ENCODE data around the gene PRKCD.

GRCh38 chr3:53122255-53122932 is 38.6 kb upstream of the PRKCD start:
- no peak for TF ChIP-seq EZH2 (IDR thresholded peaks at IDR 0.05; ENCODE audit: borderline replicate concordance)
- TF ChIP-seq CTCF (IDR thresholded peaks at IDR 0.05; ENCODE audit: poor library complexity): no peak
